ENCODE results near the gene FAM98B.

The FAM98B gene

GRCh38 chr15:38530113-38530512 lies 76.2 kb downstream of the FAM98B start:
- Histone ChIP-seq H3K4me3 (ENCODE audit: insufficient read length, low read depth) (no peak overlapping the region), H3K9me3 (ENCODE audit: insufficient read depth, low read length) (no peaks in the 10 kb centered on the region), H3K9ac (ENCODE audit: insufficient read length, low read depth) (no peak overlapping the region), H3K36me3 (ENCODE audit: insufficient read depth, insufficient read length, low read length) (no peaks in the 10 kb centered on the region), H3K4me1 (ENCODE audit: insufficient read depth, insufficient read length) (no peaks in the 10 kb centered on the region), H3K27me3 (ENCODE audit: insufficient read depth, insufficient read length) (no peaks in the 10 kb centered on the region)
- no peak for DNase-seq (ENCODE audit: low read depth, low spot score)
- TF ChIP-seq ZNF274 (IDR thresholded peaks at IDR 0.05; ENCODE audit: low read depth, low read length) (no peak), SUZ12 (IDR thresholded peaks at IDR 0.05; ENCODE audit: extremely low read depth, insufficient read depth, insufficient read length) (no peak), YY1 (IDR thresholded peaks at IDR 0.05; ENCODE audit: insufficient read depth, insufficient read length) (no peak)

DNA sequence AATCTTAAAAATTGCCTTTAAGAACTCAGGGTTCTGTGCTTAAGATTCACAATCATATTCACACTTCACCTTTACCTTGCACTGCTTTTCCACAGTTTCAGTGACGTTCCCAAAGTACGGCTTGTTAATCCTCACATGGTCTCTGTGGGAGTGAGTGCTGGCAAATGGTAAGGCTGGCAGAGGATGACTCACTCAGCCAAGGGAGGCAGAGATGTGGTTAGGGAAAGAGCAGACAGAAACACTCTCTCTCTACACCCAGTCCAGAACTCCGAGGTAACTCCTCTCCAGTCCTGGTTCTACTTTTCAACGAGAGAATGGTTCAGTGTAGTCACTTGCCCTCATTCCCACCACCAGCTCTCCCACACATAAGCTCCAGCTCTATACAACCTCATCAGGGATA lies 77.6 kb downstream of the FAM98B start:
- Histone ChIP-seq H3K36me3 (ENCODE audit: insufficient read depth, insufficient read length, low read length) (no peaks in the 10 kb centered on the region), H3K9me3 (ENCODE audit: insufficient read depth, low read length) (no peaks in the 10 kb centered on the region), H3K9ac (ENCODE audit: insufficient read length, low read depth) (no peak overlapping the region), H3K27me3 (ENCODE audit: insufficient read depth, insufficient read length) (no peaks in the 10 kb centered on the region), H3K4me1 (ENCODE audit: insufficient read depth, insufficient read length) (no peaks in the 10 kb centered on the region), H3K4me3 (ENCODE audit: insufficient read length, low read depth) (no peak overlapping the region)
- no peak for DNase-seq (ENCODE audit: low read depth, low spot score)
- no peak for TF ChIP-seq YY1 (IDR thresholded peaks at IDR 0.05; ENCODE audit: insufficient read depth, insufficient read length)

GRCh38 chr15:38532728-38533127 lies 78.8 kb downstream of the FAM98B start:
- Histone ChIP-seq H3K9ac (ENCODE audit: insufficient read length, low read depth) (no peak overlapping the region), H3K27me3 (ENCODE audit: insufficient read depth, insufficient read length) (no peaks in the 10 kb centered on the region), H3K4me3 (ENCODE audit: insufficient read length, low read depth) (no peak overlapping the region), H3K4me1 (ENCODE audit: insufficient read depth, insufficient read length) (no peaks in the 10 kb centered on the region), H3K9me3 (ENCODE audit: insufficient read depth, low read length) (no peaks in the 10 kb centered on the region), H3K36me3 (ENCODE audit: insufficient read depth, insufficient read length, low read length) (no peaks in the 10 kb centered on the region)
- TF ChIP-seq YY1 (IDR thresholded peaks at IDR 0.05; ENCODE audit: insufficient read depth, insufficient read length) (no peak), ZNF274 (IDR thresholded peaks at IDR 0.05; ENCODE audit: low read depth, low read length) (no peak), SUZ12 (IDR thresholded peaks at IDR 0.05; ENCODE audit: extremely low read depth, insufficient read depth, insufficient read length) (no peak)
- no peak for DNase-seq (ENCODE audit: low read depth, low spot score)

GRCh38 chr15:38533416-38533915 lies 79.5 kb downstream of the FAM98B start:
- no peak overlapping the region for H3K9ac ChIP-seq (ENCODE audit: insufficient read length, low read depth)
- no peaks in the 10 kb centered on the region for H3K36me3 ChIP-seq (ENCODE audit: insufficient read depth, insufficient read length, low read length)
- H3K9me3 ChIP-seq (ENCODE audit: insufficient read depth, low read length) = no peaks in the 10 kb centered on the region
- H3K4me3 ChIP-seq (ENCODE audit: insufficient read length, low read depth) = no peak overlapping the region
- no peak for DNase-seq (ENCODE audit: low read depth, low spot score)
- TF ChIP-seq YY1 (IDR thresholded peaks at IDR 0.05; ENCODE audit: insufficient read depth, insufficient read length) (no peak), SUZ12 (IDR thresholded peaks at IDR 0.05; ENCODE audit: extremely low read depth, insufficient read depth, insufficient read length) (no peak)
- H3K4me1 ChIP-seq (ENCODE audit: insufficient read depth, insufficient read length) = no peaks in the 10 kb centered on the region
- no peaks in the 10 kb centered on the region for H3K27me3 ChIP-seq (ENCODE audit: insufficient read depth, insufficient read length)

DNA sequence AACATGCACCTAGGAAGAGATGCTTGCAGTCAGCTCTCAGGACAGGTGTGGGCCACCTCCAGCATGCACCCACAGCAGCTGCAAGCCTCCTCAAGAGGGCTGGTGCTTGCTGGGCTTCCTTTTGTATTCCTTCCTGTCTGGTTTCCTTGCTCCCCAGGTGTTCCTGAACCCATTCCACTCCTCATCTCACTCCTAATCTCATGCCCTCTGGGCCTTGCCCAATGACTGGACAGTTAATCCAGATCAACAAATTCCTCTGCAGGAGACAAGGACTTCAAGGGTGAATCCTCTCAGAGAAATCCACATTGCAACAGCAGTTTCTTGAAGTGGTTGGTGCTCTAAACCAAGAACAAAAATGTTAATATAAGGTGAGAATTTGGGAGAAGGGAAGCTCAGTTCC lies 80.0 kb downstream of the FAM98B start:
- H3K4me3 ChIP-seq (ENCODE audit: insufficient read length, low read depth) = no peak overlapping the region
- no peaks in the 10 kb centered on the region for H3K4me1 ChIP-seq (ENCODE audit: insufficient read depth, insufficient read length)
- H3K36me3 ChIP-seq (ENCODE audit: insufficient read depth, insufficient read length, low read length) = no peaks in the 10 kb centered on the region
- TF ChIP-seq ZNF274 (IDR thresholded peaks at IDR 0.05; ENCODE audit: low read depth, low read length) = no peak
- TF ChIP-seq YY1 (IDR thresholded peaks at IDR 0.05; ENCODE audit: insufficient read depth, insufficient read length) = no peak
- no peak for DNase-seq (ENCODE audit: low read depth, low spot score)
- no peaks in the 10 kb centered on the region for H3K27me3 ChIP-seq (ENCODE audit: insufficient read depth, insufficient read length)
- no peak overlapping the region for H3K9ac ChIP-seq (ENCODE audit: insufficient read length, low read depth)
- no peaks in the 10 kb centered on the region for H3K9me3 ChIP-seq (ENCODE audit: insufficient read depth, low read length)

- Histone ChIP-seq H3K36me3 (ENCODE audit: insufficient read depth, insufficient read length, low read length) (no peaks in the 10 kb centered on the region), H3K4me1 (ENCODE audit: insufficient read depth, insufficient read length) (no peaks in the 10 kb centered on the region), H3K4me3 (ENCODE audit: insufficient read length, low read depth) (no peak overlapping the region), H3K9me3 (ENCODE audit: insufficient read depth, low read length) (no peaks in the 10 kb centered on the region), H3K9ac (ENCODE audit: insufficient read length, low read depth) (no peak overlapping the region), H3K27me3 (ENCODE audit: insufficient read depth, insufficient read length) (no peaks in the 10 kb centered on the region)
- TF ChIP-seq YY1 (IDR thresholded peaks at IDR 0.05; ENCODE audit: insufficient read depth, insufficient read length) = no peak
- no peak for TF ChIP-seq ZNF274 (IDR thresholded peaks at IDR 0.05; ENCODE audit: low read depth, low read length)
- TF ChIP-seq SUZ12 (IDR thresholded peaks at IDR 0.05; ENCODE audit: extremely low read depth, insufficient read depth, insufficient read length) = no peak
- DNase-seq (ENCODE audit: low read depth, low spot score) = no peak
Measured at GRCh38 chr15:38534691-38535090, 80.8 kb downstream of the FAM98B start.

DNA sequence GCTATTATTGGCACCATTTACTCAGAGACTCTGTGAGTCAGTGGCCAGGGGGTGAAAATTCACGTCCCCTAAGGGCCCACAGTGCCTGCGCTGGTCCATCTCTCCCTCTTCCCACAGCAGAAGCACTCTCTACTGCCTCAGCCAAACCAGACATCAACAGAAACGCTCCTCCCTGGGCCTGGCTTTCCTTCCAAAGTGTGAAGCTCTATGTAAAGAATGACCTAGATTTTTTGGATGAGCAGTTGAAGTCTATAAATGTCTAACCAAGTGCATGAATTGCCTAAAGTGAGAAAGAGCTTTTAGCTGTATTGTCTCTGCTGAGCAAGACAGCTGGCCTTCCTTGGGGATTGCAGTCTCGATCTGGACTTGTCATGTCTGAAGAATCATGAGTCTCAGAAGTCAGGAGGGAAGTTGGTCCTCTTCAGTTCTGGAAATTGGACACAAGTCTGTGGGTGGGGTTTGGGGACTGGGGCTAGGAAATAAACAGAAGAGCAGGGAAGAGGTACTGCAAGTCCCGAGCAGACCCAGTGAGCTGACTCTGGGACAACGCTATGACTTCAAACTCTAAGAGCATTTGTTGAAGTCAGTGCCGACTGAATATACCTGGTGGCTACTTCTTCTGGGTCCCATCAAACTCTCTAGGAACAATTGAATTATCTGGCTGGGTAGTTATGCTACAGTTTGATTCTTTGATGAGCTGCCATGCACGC lies 81.7 kb downstream of the FAM98B start:
- Histone ChIP-seq H3K4me3 (ENCODE audit: insufficient read length, low read depth) (no peak overlapping the region), H3K36me3 (ENCODE audit: insufficient read depth, insufficient read length, low read length) (no peaks in the 10 kb centered on the region), H3K9me3 (ENCODE audit: insufficient read depth, low read length) (no peaks in the 10 kb centered on the region), H3K27me3 (ENCODE audit: insufficient read depth, insufficient read length) (no peaks in the 10 kb centered on the region), H3K4me1 (ENCODE audit: insufficient read depth, insufficient read length) (no peaks in the 10 kb centered on the region), H3K9ac (ENCODE audit: insufficient read length, low read depth) (no peak overlapping the region)
- TF ChIP-seq YY1 (IDR thresholded peaks at IDR 0.05; ENCODE audit: insufficient read depth, insufficient read length) = no peak
- no peak for DNase-seq (ENCODE audit: low read depth, low spot score)
